Measurements from ENCODE around the gene OR2A25.

OR2A25 gene

DNA sequence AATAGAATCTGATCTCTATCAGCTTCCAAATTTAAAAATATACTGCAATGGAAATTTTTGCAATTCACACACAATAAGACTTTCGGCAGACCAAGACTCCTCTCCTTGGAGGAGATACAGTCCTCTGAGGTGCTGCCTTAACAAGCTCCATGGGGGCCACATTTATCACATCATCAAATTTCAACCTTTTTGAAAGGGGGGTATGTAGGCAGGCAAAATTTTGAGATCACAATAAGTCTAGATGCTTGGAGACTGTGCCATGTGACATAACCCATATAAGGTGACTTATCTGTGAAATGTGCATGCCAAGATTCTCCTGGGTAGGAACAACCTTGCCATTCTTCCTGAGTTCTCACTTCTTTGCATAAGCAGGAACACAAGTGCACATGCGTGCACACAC lies 16.4 kb downstream of the OR2A25 start, which contains the start of gene OR2A12:
OR2A12 (plus strand) TSS at position 301 of the 400 bp plus-strand sequence. CDS start 8,830 bp downstream, outside the sequence.
- DNase-seq: no peak

DNA sequence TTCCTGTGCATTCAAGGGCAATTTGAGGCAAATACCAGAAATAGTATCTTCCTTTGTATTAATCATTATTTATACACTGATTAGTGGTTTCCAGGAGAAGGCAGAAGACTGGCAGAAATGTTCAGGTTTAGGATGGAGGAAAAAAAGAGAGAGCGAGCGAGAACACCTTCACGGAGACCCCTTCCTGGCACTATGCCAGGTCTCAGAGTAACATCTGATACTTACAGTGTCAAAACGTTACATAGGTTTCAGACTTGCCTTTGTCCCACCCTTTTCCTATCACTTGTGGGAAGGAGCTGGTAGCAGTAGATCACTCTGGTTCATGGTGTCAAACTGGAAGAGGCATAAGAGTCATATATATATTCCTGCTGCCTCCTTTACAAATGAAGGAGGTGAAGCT lies 17.1 kb downstream of the OR2A25 start:
- DNase-seq: no peak

DNA sequence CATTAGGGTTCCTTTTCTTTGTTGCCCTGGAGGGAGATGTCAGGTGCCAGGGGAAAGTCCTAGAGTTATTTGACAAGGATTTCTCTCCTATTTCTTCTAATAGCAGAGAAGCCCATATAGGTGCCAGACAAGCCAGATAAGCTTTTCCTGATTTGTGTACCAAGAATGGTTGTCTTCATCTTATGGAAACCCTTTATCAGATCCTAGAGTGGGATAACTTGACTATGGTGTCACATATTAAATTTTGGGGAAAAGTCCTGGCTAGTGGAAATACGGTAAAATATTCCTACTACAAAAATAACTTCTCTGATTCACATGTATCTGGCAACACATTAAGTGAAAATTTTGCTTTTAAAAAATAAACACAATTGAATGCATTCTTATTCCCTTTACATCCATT lies 17.6 kb downstream of the OR2A25 start:
- no peak for DNase-seq

GRCh38 chr7:144090667-144091066 lies 21.1 kb downstream of the OR2A25 start:
- DNase-seq: no peak

GRCh38 chr7:144098776-144099175 lies 29.2 kb downstream of the OR2A25 start:
- no peak for DNase-seq

DNA sequence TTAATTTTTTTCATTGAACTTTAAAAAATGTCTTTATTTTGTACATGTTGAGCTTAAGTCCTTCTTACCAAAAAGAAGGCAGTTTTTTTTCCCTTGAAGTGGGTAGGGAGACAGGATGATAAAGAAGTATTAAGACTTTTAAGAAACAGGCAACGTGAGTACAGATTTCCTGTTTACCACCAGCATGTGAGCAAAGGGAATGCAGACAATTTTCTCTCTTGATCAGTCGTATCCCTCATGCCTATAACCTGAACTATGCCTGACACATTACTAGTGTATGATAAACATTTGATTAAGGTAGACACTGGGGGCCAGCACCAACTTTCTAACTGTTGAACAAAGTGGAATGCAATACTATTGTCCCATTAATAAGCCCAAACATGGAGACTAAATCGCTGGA lies 31.0 kb downstream of the OR2A25 start:
- DNase-seq: no peak

GRCh38 chr7:144102041-144102440 lies 32.4 kb downstream of the OR2A25 start:
- no peak for DNase-seq

DNA sequence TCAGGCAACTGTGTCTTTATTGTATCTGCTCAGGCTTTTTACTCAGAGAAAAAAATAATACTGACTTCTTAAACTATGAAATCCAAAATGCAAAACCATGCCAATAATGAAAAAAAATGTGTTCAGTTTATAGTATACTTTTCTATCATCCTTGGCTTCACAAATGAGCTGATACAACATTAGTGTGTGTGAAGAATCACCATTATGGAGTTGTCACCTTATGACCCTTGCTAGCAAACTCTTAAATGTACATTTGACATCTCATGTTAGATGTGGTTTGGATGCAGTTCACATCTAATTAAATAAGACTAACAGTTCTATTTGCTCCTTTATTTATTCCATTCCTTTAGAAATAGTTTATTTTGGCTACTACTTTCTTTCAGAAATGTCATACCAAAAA lies 35.6 kb downstream of the OR2A25 start:
- DNase-seq: no peak

DNA sequence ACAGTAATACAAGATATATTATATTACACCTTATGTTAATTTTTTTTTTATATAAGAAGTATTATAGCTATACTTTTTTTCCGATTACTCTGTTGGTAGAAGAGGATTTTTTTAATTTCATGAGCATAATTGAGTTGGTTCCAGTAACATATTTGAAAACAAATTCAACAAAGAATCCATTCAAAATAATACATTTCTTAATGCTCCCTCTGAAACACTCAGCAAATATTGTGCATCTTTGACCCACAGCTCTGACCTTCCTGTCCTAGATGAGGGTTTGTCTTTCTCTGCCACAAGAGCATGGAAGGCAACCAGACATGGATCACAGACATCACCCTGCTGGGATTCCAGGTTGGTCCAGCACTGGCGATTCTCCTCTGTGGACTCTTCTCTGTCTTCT lies 39.7 kb downstream of the OR2A25 start, which contains the start of gene OR2A2:
OR2A2 (plus strand) TSS at position 301 of the 400 bp plus-strand sequence; CDS start at position 301, 0 bp downstream.
- DNase-seq: no peak

- no peak for DNase-seq
Measured at GRCh38 chr7:144110272-144110671, 40.7 kb downstream of the OR2A25 start.

DNA sequence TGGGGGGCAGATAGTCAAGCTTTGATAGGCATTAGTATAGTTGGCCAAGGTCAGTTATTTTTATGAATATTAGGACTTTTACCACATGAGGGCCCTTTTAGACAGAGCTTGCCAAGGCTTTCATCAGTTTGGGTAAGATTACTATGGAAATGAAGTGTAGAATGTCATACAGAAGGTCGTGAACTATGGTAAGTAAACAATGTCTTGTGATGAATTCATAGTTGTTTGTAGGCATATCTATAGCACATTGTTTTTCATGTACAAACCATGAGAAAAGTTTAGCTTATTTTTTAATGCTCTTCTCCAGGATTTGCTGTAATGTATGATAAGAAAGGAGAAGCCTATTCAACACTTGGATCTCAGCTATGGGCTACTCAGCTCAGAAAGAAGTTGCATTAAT lies 44.0 kb downstream of the OR2A25 start:
- DNase-seq: no peak

DNA sequence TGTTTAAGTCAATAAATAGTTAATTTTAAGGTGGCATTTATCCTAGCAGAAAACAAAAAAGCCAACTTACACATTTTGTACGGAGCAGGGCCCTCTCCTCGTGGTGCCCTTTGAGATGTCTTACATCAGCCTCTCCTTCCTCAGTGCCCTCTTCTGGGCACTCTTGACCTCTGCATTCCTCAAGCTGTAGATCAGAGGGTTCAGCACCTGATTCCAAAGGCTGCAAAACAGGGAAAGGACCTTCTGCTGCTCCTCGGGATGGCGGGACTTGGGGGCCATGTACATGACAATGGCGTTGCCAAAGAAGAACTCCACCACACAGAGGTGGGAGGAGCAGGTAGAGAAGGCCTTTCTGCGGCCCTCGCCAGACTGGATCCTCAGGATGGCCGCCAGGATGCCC lies 48.7 kb downstream of the OR2A25 start:
- no peak for DNase-seq

GRCh38 chr7:144122876-144123275 lies 53.3 kb downstream of the OR2A25 start, which contains the start of gene OR2A14:
OR2A14 (plus strand) TSS chr7:144123176; CDS start chr7:144129113, 5,937 bp downstream.
- DNase-seq: no peak

All from activated naive CD4-positive, alpha-beta T cell treated with anti-CD3 and anti-CD28 coated beads, Interleukin-2, amount 50 U/mL, for 16 hours (primary cell).